HEK293 (cell line): ENCODE data around the gene C20orf204.

Experiments used
- MZF1 ChIP-seq: fragments of 450-650 bp; formaldehyde crosslinking; IDR thresholded peaks from 2 replicates; pipeline ENCODE4 v1.5.1; 2017; ENCODE audit warnings: missing biosample characterization, missing genetic modification characterization, borderline replicate concordance
- SETDB1 ChIP-seq: IDR thresholded peaks from one replicate; pipeline ENCODE4 v1.6.1; 2017; ENCODE audit warnings: mild to moderate bottlenecking, low read length, moderate library complexity, mixed read lengths; ENCODE audit not compliant: insufficient read length
- ZBTB10 ChIP-seq: fragments of 450-650 bp; formaldehyde crosslinking; IDR thresholded peaks from 2 replicates; pipeline ENCODE4 v1.5.1; 2016; ENCODE audit warnings: missing biosample characterization, missing genetic modification characterization
- ZNF221 ChIP-seq: fragments of 450-650 bp; formaldehyde crosslinking; IDR thresholded peaks from 2 replicates; pipeline ENCODE4 v1.5.1; 2017; ENCODE audit warnings: missing biosample characterization, missing genetic modification characterization, borderline replicate concordance
- ZNF549 ChIP-seq: fragments of 450-650 bp; IDR thresholded peaks from 2 replicates; pipeline ENCODE4 v1.5.1; 2018; ENCODE audit warnings: missing biosample characterization, missing genetic modification characterization, mild to moderate bottlenecking, inconsistent platforms, moderate library complexity
- TF ChIP-seq, protein P1 (sequence below): fragments of 450-650 bp; formaldehyde crosslinking; IDR thresholded peaks from 2 replicates; pipeline ENCODE4 v1.5.1; 2016; ENCODE audit warnings: missing biosample characterization, missing genetic modification characterization
- TF ChIP-seq, protein P2 (sequence below): fragments of 450-650 bp; formaldehyde crosslinking; IDR thresholded peaks from 2 replicates; pipeline ENCODE4 v1.5.1; 2016; ENCODE audit warnings: missing biosample characterization, missing genetic modification characterization

- TF ChIP-seq, protein P1, sequence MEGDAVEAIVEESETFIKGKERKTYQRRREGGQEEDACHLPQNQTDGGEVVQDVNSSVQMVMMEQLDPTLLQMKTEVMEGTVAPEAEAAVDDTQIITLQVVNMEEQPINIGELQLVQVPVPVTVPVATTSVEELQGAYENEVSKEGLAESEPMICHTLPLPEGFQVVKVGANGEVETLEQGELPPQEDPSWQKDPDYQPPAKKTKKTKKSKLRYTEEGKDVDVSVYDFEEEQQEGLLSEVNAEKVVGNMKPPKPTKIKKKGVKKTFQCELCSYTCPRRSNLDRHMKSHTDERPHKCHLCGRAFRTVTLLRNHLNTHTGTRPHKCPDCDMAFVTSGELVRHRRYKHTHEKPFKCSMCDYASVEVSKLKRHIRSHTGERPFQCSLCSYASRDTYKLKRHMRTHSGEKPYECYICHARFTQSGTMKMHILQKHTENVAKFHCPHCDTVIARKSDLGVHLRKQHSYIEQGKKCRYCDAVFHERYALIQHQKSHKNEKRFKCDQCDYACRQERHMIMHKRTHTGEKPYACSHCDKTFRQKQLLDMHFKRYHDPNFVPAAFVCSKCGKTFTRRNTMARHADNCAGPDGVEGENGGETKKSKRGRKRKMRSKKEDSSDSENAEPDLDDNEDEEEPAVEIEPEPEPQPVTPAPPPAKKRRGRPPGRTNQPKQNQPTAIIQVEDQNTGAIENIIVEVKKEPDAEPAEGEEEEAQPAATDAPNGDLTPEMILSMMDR (tag by site-specific recombination): no peak
- TF ChIP-seq ZNF221 (tag by site-specific recombination): no peak
- TF ChIP-seq ZNF549: no peak
- no peak for TF ChIP-seq ZBTB10 (tag by site-specific recombination)
- TF ChIP-seq MZF1 (tag by site-specific recombination): no peak
- TF ChIP-seq SETDB1: no peak
- TF ChIP-seq, protein P2, sequence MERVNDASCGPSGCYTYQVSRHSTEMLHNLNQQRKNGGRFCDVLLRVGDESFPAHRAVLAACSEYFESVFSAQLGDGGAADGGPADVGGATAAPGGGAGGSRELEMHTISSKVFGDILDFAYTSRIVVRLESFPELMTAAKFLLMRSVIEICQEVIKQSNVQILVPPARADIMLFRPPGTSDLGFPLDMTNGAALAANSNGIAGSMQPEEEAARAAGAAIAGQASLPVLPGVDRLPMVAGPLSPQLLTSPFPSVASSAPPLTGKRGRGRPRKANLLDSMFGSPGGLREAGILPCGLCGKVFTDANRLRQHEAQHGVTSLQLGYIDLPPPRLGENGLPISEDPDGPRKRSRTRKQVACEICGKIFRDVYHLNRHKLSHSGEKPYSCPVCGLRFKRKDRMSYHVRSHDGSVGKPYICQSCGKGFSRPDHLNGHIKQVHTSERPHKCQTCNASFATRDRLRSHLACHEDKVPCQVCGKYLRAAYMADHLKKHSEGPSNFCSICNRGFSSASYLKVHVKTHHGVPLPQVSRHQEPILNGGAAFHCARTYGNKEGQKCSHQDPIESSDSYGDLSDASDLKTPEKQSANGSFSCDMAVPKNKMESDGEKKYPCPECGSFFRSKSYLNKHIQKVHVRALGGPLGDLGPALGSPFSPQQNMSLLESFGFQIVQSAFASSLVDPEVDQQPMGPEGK (tag by site-specific recombination): peak; percentile 22; the same call in 1 of the 2 replicates
Measured at GRCh38 chr20:64001607-64002011, 34.4 kb upstream of the C20orf204 start.
